NCI-H446 (cell line): Measurements from ENCODE around the gene ZFYVE28.
"Not testable (repeated sequence)": the region's sequence is repeated elsewhere in the genome, so short reads cannot be mapped to it uniquely, and the experiment has no call there.

ENCODE experiments used
- DNase-seq, 2 experiments: peaks; one replicate each; lab custom pipeline; 2025; lab: John Stamatoyannopoulos, UW

The ZFYVE28 gene

DNA sequence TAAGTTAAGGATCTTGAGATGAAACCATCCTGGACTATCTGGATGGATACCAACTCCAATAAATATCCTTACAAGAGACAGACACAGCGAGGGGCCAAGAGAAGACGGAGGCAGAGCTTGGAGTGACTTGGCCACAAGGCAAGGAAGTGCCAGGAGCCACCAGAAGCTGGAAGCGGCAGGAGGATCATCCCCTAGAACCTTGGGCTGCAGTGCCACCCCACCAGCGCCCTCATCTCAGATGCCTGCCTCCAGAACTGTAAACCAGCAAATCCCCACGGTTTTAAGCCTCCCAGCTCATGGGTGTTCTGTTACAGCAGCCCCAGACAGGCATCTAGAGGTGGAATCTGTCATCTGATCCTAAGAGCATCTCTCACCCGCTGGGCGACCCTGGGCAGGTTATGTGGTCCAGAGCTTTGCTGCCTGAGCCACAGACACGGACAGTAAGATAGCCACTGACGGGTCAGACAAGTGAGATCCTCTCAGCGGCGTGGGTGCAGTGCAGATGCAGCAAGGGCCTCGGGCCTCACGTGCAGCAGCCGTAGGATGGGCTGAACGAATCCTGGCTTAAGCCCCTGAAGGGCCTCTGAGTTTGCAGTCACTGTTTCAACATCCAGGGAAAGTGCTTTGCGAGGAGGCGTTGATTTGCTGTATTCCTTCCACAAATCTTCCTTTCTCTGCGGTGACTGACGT is 131.4 kb downstream of the ZFYVE28 start:
- DNase-seq: no peak

- DNase-seq: no peak
Observed at GRCh38 chr4:2285613-2286381, 132.6 kb downstream of the ZFYVE28 start.

- no peak for DNase-seq
Observed at GRCh38 chr4:2284934-2285612, 133.4 kb downstream of the ZFYVE28 start.

DNA sequence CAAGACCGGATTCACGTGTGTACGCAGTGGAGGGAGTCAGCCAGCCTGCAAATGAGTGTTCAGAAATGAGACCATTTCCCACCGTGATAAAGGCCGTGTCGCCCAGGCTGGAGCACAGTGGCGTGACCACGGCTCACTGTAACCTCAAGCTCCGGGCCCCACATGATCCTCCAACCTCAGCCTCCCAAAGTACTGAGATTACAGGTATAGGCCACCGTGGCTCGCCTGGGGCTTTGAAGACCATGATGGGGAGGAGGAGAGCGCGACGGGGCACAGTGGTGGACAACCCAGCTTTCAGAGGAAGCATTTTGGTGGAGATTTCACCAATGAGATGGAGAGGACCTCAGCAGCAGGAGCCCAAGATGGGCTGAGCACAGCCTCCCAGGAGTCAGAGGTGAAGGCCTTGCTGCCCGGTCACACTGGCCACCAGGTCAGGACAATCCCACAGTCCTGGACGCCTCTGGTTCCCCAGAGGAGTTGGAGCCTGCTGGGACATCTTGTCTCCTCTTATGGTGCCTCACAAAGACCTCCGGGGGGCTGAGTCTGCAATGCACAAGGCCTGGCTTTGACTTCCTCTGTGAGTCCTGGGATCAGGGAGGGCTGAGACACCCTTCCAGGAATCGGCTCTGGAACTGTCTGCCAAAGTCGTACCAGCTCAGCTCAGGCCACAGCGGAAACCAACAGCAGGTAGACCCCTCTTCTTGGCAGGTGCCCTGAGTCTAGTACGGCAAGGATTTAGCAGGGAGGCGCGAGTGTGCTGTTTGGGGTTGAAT is 134.1 kb downstream of the ZFYVE28 start:
- DNase-seq: no peak

GRCh38 chr4:2283199-2283711 is 135.2 kb downstream of the ZFYVE28 start:
- DNase-seq: no peak

- no peak for DNase-seq
Observed at GRCh38 chr4:2281575-2282343, 136.7 kb downstream of the ZFYVE28 start.

DNA sequence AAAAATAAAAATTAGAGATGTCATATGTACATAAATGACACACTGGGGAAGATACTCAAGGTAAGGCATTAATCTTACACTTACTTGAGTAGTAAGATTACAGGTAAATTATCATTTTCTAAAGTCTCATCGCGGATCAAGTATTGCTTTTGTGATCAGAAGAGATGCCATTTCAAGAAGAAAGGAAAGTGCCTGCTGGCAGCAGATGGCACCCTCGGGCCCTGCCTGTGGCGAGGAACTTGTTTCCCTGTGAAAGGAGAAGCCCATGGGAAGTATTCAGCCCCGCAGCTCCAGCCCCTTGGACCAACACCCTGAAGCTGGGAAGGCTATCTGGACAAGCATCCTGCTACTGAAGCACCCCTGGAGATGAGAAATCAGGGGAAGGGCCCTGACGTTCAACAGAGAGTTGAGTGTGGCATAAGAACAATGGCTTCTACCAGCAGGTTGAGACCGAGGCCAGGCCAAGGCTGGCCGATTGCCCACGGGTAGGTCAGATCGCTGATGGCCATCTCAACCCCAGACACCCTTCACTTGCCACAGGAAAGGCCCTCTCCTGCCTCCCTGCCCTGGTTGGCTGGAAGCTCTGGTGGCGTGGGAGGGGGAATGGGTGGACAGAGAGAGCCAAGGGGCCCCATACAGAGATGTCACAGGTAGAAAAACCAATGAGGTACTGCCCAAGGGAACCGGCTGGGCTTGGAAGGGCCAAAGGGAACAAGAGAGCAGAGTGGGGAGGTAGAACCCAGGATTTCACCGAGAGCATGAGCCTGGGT is 137.7 kb downstream of the ZFYVE28 start:
- DNase-seq: no peak

DNA sequence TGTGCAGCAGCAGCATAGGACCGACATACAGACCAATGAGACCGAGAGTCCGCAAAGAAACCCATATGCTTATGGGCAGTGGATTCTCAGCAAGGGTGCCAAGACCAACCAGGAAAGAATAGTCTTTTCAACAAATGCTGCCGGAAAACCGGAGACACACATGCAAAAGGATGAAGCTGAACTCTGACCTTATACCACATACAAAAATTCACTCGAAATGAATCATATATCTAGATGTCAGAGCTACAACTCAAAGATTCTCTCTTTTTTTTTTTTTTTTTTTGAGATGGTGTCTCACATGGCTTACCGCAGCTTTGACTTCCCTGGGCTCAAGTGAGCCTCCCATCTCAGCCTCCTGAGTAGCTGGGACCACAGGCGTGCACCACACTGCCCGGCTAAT is 140.5 kb downstream of the ZFYVE28 start:
- no peak for DNase-seq

- peak in 1 of 2 experiments; percentile 29 for DNase-seq
Observed at GRCh38 chr4:2276581-2277325, 141.7 kb downstream of the ZFYVE28 start.

DNA sequence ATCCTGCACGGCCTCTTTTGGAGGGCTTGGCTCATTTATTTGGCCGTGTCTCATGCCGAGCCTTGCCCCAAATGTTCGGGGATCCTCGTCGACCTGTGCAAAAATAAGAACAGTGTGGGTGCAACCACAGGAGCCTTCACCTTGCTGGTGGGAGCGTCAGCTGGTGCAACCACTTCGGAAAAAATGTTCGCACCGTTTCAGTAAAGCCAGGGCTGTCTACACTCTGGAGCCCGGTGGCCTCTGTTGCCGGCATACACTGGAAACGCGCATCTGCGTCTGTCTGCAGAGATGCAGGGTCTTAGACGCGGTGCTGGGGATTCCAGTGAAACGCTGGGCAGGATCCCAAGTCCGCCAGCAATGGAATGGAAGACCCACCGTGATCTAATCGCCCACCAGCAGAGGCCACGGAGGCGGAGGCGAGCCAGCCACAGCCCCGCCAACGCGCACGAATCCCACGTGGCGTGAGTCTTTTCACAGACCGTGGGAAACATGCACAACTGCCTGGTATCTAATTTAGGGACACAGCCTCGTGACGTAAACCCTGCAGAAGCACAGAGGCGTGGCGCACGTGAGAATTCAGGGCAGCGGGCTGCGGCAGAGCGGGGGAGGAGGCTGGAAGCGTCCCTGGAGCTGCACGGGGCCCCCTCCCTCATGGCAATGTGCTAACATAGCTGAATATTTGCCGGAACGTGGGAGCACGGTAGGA is 142.7 kb downstream of the ZFYVE28 start:
- no peak for DNase-seq

DNA sequence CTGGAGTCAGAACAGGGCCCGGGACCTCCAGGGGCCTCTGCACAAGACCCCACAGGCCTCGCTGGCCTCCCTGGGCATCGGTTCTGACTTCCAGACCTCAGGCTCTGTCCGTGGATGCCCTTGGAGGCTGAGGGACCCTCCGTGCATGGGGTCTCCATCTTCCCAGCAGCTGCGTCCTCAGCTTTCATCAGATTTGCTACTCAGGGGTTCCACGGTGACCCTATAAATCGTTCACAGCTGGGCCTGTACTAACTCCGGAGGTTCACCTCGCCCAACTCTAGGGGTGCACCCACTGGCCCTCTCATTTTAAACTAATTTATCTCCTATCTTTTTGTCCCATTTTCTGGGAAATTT is 143.4 kb downstream of the ZFYVE28 start:
- not testable (repeated sequence) for DNase-seq

DNA sequence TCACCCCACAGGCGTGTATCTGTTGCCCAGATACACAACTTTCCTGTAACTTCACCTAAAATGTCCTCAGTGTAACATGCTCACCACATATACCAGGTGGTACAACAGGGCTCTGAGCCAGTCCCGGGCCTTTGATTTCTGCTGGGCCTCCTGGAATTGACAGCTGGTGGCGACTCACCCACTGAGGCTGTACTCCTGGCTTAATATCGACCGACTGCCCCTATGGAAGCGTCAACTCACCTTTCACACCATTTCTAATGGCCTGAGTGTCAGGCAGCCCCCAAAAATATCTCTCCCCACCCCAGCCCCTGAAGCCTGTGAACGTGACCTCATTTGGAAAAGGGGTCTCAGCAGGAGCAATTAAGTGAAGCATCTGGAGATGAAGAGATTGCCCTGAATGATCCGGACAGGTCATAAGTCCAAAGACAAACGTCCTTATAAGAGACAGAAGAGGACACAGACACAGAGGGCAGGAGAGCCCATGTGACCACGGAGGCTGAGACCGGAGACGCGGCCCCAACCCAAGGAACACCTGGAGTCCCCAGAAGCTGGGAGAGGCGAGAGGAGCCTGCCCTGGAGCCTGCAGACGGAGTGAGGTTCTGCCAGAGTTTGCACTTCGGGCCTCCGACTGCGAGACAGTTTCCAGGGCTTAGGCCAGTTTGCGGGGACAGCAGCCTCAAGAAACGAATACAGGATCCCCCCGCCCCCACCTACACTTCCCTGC is 144.0 kb downstream of the ZFYVE28 start:
- no peak for DNase-seq

DNA sequence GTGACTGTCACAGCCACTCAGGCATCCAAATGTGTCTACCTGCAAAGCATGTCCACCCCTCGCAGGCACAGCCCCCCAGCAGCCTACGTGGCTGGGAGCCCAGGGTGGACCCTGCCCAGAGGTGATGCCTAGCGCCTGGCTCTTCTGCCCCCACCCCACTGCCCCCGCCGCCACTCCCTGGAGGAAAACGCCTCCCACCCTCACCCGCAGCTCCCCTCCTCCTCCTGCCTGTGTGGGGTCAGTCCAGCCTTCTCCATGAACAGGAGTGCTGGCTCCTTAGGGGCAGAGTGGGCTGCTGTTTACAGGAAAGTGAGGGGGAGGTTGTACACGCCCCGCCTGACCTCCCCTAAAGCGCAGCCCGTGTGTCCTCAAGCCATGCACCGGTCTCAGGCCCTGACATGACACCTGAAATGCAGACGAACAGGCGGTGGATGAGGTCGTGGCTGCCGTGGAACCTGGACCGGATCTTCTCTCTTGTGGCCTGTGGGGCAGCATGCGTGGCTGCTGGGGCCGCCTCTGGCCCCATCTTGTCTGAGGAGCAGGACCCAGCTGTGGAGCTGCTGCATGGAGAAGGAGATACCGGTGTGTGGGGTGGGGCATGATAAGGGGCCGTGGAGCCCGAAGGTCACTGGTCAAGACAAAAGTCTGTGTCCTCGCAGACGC is 144.7 kb downstream of the ZFYVE28 start:
- DNase-seq: no peak

GRCh38 chr4:2273221-2273620 is 145.2 kb downstream of the ZFYVE28 start:
- no peak for DNase-seq

- no peak for DNase-seq
Observed at GRCh38 chr4:2272828-2273120, 145.7 kb downstream of the ZFYVE28 start.

- DNase-seq: no peak
Observed at GRCh38 chr4:2272026-2272827, 146.2 kb downstream of the ZFYVE28 start.

- no peak for DNase-seq
Observed at GRCh38 chr4:2271279-2272025, 147.0 kb downstream of the ZFYVE28 start.
